Mesothelial cell of epicardium (in vitro differentiated cells): Measurements from ENCODE around the gene ADAMTSL1. TPM values are rescaled to one million over a fixed set of nuclear protein-coding genes. Genes with fewer than 3 reads are reported as not detected.

Experiments used
- DNase-seq, 2 experiments: peaks; one replicate each; pipeline ENCODE4 v3.0.0; 2021; ENCODE audit warnings: low spot score in 2 of 2; ENCODE audit not compliant: unreplicated experiment in 2 of 2
- H3K27ac Mint-ChIP-seq: 2 replicates; pipeline ENCODE4 v1.8.0; 2021; ENCODE audit warnings: mixed read lengths
- H3K27me3 Mint-ChIP-seq: 2 replicates; pipeline ENCODE4 v1.8.0; 2021; ENCODE audit warnings: low read depth, mixed read lengths
- H3K36me3 Mint-ChIP-seq: 2 replicates; pipeline ENCODE4 v1.8.0; 2021; ENCODE audit warnings: mixed read lengths
- H3K4me1 Mint-ChIP-seq: 2 replicates; pipeline ENCODE4 v1.8.0; 2021; ENCODE audit warnings: mixed read lengths
- H3K4me3 Mint-ChIP-seq: 2 replicates; pipeline ENCODE4 v1.8.0; 2021; ENCODE audit warnings: mild to moderate bottlenecking, moderate library complexity, mixed read lengths
- H3K9me3 Mint-ChIP-seq: 2 replicates; pipeline ENCODE4 v1.8.0; 2021; ENCODE audit warnings: mixed read lengths
- CTCF ChIP-seq: fragments of 200-600 bp; sonication (generic); IDR thresholded peaks from one replicate; pipeline ENCODE4 v1.5.0; 2021; ENCODE audit warnings: antibody characterized with exemption; ENCODE audit not compliant: unreplicated experiment
- total RNA-seq: library from RNA; stranded (reverse); gene quantifications from 3 replicates; pipeline ENCODE4 v1.2.1, GENCODE V29; 2021

Gene ADAMTSL1
- total RNA-seq, 1 donor from 2014 or later = 48.0 TPM

GRCh38 chr9:18673179-18673578 lies 199.2 kb downstream of the ADAMTSL1 start:
- H3K36me3 Mint-ChIP-seq = no peaks in the 10 kb centered on the region
- H3K27ac Mint-ChIP-seq = no peak overlapping the region
- DNase-seq = no peak
- H3K9me3 Mint-ChIP-seq = no peaks in the 10 kb centered on the region
- no peak overlapping the region for H3K4me3 Mint-ChIP-seq
- no peaks in the 10 kb centered on the region for H3K27me3 Mint-ChIP-seq
- TF ChIP-seq CTCF = no peak
- peaks cover 6% of the 10 kb centered on the region for H3K4me1 Mint-ChIP-seq

GRCh38 chr9:18675332-18675731 lies 201.4 kb downstream of the ADAMTSL1 start:
- Mint-ChIP-seq H3K9me3 (no peaks in the 10 kb centered on the region), H3K4me1 (peaks cover 6% of the 10 kb centered on the region), H3K27me3 (peaks cover under 1% of the 10 kb centered on the region), H3K27ac (no peak overlapping the region), H3K36me3 (no peaks in the 10 kb centered on the region), H3K4me3 (no peak overlapping the region)
- DNase-seq = no peak
- no peak for TF ChIP-seq CTCF

GRCh38 chr9:18675973-18676372 lies 202.0 kb downstream of the ADAMTSL1 start:
- H3K27me3 Mint-ChIP-seq = peaks cover 6% of the 10 kb centered on the region
- no peak for DNase-seq
- H3K9me3 Mint-ChIP-seq = no peaks in the 10 kb centered on the region
- H3K4me1 Mint-ChIP-seq = peaks cover 6% of the 10 kb centered on the region
- no peaks in the 10 kb centered on the region for H3K36me3 Mint-ChIP-seq
- H3K27ac Mint-ChIP-seq = no peak overlapping the region
- no peak for TF ChIP-seq CTCF
- H3K4me3 Mint-ChIP-seq = no peak overlapping the region

- Mint-ChIP-seq H3K27ac (no peak overlapping the region), H3K4me1 (peaks cover 6% of the 10 kb centered on the region), H3K4me3 (no peak overlapping the region), H3K27me3 (peaks cover 6% of the 10 kb centered on the region), H3K9me3 (no peaks in the 10 kb centered on the region), H3K36me3 (no peaks in the 10 kb centered on the region)
- no peak for TF ChIP-seq CTCF
- DNase-seq = no peak
Measured at GRCh38 chr9:18676525-18676924, 202.6 kb downstream of the ADAMTSL1 start.

GRCh38 chr9:18678821-18679590 lies 205.1 kb downstream of the ADAMTSL1 start:
- Mint-ChIP-seq H3K36me3 (no peaks in the 10 kb centered on the region), H3K4me1 (peaks cover 12% of the 10 kb centered on the region), H3K27ac (no peak overlapping the region), H3K27me3 (peaks cover 6% of the 10 kb centered on the region), H3K9me3 (no peaks in the 10 kb centered on the region), H3K4me3 (no peak overlapping the region)
- DNase-seq = no peak
- no peak for TF ChIP-seq CTCF
